ENCODE data around the gene PXDN.

PXDN gene

DNA sequence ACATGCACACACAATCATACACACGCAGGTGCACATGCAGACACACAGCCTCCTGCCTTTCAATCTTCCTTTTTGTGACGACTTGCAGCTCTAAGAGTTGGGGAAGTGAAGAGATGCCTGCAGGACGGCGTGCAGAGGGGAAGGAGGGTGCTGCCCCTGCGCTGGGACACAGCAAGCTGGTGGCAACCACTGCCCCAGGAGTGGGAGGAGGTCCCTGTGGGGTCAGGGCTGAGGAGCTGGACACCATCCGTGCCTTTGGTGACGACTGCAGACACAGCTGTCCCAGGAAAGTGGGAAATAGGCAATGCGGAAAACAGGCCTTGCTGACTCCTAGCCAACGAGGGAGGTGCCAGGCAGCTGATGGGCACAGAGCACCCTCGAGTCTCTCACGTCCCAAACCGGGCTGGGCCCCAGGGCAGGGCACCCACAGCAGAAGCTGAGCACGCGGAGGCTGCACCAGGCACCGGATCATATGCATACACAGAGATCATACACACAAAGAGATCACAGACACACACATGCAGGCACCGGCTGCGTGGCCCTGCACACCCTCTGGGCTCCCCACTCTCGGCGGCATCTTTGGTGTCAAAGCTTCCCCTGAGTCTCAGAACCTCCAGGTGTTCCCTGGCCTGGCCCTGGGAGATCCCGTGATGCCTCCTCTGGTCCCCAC lies 146.1 kb downstream of the PXDN start:
- no peak for DNase-seq (ENCODE audit: low spot score)

DNA sequence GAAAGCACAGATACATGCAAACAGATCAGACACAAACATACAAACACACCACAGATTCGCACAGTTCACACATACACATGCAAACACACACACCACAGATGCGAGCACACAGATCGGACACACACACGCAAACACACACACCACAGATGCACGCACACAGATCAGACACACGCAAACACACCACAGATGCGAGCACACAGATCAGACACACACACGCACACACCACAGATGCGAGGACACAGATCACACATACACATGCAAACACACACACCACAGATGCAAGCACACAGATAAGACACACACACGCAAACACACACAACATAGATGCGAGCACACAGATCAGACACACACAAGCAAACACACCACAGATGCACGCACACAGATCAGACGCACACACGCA lies 149.0 kb downstream of the PXDN start:
- DNase-seq (ENCODE audit: low spot score), result no peak

DNA sequence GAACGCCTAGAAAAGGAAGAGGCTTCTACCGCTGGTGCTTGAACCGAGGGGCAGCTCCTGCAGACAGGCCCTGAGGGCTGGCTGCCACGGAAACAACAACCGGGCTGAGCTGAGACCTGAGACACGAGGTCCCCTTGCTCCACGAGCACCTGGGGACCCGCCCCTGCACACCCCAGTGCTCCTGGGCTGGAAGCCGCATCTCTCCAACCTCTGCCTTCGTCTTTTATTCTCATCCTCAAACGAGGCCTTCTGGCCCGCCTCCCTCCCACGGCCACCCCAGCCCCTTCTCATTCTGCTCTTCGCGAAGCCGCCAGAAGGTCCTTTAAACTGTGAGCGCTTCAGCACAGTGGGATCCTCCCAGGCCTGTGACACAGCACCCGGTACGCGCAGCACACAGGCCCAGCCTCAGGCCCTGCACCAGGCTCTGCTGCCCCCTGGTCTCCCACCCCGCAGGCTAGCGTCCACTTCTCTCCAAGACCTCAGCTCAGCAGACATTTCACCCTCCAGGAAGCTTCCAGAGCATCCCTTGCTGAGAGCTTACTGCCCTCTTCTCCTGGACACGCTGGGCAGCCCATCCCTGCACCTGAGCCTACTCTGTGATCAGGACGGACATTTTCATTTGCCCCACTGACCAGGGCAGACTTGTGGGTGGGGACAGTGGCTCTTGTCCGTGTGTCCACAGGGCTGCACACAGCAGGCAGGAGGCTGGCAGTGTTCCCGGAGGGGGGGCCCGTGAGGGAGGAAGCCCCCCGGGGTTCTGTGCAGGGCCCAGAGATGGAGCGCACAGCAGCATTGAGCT lies 149.7 kb downstream of the PXDN start:
- DNase-seq (ENCODE audit: low spot score), result no peak

DNA sequence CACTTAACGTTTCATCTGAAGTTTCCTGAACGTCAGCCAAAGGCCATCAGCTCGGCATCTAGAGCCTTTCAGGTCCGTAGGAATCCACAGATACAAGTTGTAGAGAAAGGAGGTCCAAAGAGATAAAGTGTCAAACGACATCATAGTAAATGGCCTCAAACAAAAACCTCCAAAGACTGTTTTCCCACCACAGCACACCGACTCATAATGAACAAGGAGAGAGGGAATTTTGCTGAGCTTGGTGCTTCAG lies 150.3 kb downstream of the PXDN start:
- DNase-seq (ENCODE audit: low spot score), result no peak

DNA sequence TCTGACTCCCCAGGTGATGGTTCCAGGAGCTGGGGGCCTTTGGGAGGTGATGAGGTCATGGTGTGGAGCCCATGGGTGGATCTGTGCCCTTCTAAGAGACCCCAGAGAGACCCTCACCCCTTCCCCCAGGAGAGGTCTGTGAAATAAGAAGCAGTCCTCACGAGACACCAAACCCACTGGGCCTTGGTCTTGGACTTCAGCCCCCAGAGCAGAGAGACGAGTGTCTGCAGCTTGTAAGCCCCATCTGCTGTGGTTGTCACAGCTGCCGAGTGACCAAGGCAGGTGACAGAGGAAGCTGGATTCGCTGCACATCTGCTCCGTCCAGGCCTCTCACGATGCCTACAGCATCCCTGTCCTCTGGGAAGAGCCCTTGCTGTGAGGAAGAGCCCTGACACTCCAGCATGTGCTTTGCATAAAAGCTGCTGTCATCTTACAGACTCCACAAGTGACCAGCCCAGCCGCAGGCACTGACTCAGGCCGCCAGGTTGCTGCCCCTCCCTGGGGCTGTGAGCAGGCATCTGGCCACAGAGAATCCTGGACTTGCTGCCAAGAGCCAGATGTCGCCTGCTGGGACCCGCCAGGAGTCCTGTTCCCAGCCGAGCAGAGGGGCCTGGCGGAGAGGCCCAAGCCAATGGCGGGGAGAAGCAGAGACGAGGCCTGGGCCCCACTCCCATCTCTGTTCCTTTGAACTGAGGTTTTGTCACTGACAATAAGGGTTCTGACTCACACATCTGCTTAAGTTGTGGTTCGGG lies 150.8 kb downstream of the PXDN start:
- DNase-seq (ENCODE audit: low spot score), result no peak

DNA sequence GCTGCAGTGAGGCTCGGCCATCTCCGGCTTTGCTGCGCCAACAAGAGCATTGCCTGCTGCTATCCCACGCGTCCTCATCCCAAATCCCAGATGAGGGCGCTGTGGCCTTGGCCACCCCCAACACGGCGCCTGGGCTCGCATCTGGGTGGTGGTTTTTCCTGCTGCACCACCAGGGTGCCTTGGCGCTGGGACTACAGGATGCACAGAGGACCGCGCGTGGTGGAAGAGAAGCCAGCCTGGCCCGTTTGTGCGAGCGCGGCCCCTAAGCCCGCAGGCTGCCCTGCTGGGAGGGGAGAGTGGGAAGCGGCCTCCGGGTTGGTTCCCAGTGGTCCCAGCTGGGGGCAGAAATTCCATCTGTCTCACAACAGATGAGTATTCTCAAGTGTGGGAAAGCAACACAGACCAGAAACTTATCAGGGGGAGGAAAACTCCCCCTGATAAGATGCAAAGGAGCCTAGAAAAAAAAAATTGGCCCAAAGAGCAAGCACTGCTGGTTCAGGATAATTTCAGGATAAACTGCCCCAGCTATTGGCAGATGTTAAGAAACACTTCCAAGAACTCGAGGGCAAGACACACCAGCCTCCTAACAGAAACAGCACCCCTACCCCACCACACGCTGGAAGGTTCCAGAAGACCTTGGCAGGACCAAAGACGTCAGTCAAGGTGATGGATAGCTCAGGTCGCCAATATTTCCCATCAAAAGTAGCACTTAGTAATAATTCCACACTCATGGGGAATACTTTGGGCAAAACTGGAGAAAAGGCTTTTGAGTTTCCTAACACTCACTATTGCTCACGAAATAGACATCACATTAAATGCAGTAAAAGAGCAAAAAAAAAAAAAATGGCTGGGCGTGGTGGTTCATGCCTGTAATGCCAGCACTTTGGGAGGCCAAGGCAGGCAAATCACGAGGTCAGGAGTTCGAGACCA lies 152.1 kb downstream of the PXDN start:
- DNase-seq (ENCODE audit: low spot score), result no peak

DNA sequence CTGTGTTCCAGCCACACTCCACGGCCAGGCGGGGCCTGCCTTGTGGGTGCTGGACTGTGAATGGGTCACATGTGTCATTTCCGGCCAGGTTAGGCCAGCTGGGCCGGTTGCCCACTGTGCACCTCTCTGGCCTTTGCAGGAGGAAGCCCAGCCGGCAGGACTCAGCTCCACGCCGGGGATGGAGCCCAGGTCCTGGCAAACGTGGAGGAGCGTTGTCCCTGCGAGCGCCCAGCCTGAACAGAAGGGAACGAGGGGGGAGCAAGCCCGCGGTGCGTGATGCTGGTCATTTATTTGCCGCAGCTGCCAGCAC lies 152.9 kb downstream of the PXDN start:
- DNase-seq (ENCODE audit: low spot score), result no peak

DNA sequence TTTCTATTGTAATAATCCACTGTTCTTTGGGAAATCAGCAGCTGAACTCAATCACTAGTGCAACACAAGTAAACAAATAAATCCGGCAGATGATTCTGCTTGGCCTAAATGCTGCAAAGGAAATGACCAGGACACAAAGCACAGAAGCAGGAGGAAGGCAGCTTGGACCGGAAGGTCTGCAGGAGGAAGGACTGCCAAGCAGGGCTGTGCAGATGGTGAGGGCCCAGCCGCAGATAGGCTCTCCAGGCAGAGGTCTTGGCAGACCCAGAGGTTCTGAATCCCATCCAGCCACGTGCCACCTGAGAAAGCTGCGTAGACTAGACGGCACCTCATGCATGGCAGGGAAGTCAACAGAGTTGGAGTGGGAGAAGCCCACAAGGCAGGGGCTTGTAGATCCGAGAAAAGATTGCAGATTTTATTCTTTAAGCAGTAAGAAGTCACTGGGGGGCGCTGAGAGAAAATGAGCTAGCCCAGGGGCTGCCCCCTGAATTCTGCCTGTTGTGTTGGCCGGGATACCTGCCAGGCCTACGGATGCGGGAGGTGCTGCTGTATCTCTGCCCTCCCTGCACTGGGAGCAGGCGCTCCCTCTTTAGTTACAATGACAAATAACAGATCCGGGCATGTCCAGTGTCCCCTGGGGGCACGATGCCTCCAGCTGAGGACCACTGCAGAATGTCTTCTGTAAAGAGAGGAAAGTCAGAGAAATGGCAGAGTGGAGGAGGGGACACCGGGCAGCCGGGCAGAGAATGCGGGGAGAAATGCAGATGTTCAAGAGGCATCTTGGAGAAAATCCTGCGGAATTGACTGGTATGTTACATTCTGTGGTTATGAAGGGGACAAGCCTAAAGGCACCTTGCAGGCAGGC lies 153.5 kb downstream of the PXDN start:
- no peak for DNase-seq (ENCODE audit: low spot score)

DNA sequence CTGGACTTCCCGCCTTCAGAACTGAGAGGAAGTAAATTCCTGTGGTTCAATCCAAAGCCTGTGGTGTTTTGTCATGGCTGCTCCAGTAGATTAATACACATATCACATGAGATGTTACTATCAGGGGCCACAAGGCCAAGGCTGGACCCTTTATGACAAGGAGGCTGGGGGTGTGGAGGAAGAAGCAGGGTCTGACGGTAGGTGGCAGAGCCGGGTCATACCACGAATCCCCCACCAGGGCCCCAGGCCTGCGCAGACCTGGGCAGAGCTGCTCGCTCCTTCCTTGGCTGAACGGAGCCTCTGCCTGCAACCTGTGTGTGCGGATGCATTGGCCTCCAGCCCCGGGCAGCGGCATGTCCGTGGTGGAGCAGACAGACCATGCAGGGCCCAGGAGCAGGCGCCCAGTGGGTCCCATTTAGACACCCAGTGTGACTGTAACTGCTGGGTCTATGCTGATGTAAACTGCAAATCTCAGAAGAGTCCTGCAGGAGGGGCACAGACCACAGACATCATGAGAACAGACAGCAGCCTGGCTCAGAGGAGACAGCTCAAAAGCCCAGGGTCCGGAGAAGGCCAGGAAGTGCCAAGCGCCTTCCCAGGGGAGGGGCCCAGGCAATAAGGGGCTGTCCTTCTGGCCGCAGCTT lies 155.2 kb downstream of the PXDN start:
- no peak for DNase-seq (ENCODE audit: low spot score)

DNA sequence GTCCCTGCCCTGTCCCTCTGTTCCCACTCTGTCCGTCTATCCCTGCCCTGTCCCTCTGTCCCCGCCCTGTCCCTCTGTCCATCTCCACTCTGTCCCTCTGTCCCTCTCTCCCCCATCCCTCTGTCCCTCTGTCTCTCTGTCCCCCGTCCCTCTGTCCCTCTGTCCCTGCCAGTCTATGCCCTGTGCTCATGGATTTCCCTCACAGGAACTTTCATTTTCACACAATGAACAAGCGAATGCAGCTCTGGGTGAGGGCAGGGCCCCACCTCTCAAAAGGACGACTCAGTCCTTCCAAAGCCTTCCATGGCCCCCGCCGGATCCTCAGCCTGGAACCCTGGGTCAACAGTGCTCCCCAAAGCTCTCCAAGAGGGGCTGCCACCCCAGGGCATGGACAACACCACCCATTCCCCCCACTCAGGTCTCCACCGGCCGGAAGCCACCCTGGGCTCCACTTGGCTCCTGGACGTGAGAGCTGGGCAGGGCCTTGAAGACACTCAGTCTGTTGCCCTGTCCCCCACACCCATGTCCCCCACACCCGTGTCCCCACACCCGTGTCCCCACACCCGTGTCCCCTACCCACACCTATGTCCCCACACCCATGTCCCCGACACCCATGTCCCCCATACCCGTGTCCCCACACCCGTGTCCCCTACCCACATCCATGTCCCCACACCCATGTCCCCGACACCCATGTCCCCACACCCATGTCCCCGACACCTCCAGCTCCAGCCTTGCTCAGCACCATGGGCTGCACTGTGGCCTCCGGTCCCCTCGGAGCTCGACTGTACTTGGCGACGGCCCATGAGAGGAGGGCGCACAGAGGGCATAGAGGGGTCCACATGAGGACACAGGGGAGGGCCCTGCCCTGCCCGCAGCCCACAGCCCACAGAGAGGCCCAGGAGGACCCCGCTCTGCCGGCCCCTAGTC lies 156.0 kb downstream of the PXDN start:
- DNase-seq (ENCODE audit: low spot score), result no peak

DNA sequence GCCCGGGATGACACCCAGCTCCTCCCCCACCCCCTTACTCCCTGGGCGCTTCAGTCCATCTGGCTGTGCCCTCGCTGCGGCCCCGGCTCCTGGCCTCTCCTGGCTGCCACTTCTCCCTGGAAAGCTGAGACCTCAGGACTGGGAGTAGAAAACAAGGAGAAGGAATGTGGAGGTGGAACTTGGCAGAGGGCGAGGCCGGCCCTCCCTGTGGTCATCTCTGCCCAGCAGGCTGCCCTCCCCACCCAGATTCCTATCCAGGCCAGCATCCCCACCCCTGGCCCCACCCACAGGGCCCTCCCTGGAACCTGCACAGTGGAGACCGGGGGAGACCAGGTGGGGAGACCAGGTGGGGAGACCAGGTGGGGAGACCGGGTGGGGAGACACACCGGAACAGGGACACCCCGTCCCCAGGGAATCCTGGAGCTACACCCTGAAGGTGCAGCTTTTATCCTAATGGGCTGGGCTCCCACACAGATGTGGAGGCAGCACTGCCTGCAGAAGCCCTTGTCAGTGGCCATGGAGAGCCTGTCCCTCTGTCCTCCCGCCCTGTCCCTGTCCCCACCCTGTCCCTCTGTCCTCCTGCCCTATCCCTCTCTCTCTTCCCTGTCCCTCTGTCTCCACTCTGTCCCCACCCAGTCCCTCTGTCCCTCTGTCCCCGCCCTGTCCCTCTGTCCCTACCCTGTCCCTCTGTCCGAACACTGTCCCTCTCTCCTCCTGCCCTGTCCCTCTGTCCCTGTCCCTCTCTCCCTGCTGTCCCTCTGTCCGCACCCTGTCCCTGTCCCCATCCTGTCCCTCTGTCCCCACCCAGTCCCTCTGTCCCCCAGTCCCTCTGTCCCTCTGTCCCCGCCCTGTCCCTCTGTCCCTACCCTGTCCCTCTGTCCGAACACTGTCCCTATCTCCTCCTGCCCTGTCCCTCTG lies 157.1 kb downstream of the PXDN start:
- no peak for DNase-seq (ENCODE audit: low spot score)

DNA sequence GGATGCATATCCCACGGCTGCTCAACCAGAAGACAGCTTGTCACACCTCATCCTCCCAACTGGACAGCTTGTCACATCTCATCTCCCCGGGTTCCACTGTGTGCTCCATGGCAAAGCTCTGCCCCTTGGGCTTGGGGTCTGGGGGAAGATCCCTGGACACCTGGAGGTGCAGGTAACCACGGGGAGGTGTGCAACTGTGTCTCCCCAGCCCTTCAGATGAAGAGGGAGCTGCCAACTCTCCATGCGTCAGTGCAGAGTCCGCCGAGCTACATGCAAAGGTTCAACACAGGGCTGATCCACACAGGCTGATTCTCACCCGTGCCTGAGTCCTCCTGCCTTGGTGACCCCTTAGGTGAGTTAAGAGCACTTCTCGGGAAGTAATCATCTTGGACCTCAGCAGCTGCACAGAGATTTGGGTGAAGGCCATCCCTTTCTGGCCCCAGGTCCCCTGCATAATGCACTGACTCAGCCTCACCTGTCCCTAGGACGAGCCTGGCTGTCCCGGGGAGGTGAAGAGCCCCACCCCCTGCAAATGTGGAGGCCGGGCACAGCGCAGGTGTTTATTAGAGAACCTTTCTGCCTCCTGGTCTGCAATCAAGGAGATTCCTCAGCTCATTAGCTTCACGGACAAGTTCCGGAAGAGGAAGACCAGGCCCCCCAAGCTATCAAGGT lies 157.9 kb downstream of the PXDN start:
- DNase-seq (ENCODE audit: low spot score), result no peak

DNA sequence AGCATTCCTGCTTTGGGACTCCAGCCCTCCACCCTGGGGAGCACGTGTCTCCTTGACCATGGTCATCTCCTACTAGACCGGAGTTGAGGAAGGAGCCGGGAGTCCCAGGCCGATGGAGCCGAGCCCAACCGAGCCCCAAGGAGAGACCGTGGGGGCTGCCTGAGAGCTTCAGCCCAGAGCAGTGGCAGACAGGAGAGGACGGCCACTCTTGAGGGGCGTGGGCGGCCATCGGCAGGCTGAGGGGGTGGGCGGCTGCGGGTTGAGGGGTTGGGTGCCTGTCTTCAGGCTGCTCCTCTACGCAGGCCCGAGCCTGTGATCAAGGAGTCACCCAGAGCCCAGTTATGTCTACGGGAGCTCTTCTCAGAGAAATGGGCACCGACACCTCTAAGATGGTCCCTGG lies 158.7 kb downstream of the PXDN start:
- no peak for DNase-seq (ENCODE audit: low spot score)

DNA sequence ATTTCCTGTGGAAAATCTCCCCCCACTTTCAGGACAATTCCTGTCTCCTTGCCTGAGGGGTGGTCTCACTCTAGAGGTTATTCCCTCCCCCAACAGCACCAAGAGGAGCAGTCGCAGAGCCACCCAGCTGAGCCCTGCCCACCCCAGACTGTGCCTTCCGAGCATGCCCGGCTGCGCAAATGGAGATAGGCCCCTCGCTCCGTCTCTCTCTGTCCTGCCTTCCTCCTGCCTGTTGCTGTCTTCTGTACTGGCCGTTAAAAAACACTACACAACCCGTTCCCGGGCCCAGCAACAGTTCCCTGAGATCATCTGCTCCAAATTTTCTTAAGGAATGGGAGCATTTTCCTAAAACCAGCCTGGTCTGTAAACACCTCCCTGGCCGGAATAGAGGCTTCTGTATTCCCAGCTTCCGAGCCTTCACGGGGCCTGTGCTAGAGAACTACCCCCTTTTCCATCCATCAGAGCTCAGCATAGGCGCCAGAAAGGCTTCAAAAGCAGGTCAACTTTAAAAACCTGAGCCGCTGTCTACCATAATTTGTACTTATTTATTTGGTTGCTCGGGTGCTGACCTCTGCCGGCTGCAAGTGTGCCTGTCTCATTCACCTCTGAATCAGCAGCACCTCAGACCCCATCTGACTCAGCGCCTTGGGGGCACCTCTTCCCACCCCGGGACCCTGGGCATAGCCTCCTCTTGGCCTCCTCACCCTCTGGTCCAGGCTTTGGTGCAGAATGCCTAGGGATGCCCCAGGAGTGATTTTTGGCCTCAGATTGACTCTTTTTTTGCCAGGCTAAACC lies 159.4 kb downstream of the PXDN start:
- no peak for DNase-seq (ENCODE audit: low spot score)

DNA sequence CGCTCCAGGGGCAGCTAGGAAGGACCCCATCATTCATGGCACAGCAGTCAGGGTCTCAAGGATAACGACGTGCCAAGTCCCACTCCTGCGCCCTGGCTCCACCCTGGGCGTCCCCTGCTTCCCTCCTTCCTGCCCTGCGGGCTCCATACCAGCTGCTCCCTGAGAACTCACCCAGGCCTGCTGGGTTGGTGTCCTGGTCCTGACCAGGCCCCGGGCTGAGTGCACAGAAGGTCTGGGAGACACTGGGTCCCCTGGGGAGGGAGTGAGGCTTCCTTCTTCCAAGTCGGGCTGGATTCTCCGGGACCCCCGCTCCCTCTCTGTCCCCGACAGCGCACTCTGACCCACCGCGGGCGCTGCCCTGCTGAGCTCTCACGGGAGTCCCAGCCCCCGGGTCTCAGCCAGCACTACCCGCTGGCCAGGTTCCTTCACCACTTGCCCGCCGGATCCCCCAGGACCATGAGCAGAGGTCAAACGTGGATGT lies 160.2 kb downstream of the PXDN start:
- DNase-seq (ENCODE audit: low spot score), result no peak

DNA sequence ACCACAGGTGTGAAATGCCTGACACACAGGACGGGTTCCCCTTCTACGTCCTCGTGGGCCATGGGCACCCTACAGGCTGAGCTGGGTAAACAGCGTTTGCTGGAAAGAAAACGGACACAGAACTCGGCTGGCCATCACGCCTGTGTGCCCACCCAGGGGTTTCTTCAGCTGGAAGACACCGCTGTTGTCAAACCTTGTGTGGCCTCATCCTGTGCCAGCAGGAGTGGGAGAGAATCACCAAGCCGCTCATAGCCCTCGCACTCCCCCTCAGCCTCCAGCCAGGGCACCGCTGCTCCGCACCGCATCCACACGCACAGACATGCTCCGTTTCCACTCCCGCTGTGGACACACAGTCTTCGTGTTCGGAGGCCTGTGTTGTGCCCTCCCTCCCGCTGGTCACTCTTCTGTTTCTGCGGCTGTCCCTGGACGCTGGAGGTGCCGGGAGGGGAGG lies 161.4 kb downstream of the PXDN start:
- no peak for DNase-seq (ENCODE audit: low spot score)

DNA sequence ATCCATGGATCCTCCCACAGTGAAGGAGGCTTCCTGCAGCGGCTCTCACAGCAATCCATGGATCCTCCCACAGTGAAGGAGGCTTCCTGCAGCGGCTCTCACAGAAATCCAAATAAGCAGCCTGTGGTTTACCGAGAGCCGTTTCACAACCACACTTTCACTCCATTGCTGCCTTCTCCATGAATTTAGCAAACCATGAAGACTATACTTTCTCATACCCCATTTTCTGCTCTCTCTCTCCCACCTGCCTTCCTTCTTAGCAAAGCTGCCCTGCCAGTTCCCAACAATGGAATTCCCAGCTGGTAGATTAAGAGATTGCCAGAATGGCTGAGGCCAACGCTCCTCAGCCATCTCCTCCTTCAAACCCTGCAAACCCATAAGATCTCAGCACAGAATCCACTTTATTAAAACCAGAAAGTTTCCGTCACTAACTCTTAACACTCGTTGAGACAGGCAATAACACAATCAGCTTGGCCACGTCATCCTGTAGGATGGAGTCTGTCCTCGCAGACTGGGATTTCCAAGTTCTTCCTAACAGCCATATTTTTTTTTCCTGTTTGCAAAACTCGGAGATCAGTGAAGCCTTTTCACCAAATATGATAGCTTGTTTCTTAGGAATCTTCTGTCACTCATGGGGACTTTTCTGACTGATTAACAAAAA lies 162.2 kb downstream of the PXDN start:
- DNase-seq (ENCODE audit: low spot score), result no peak
